GM12872 (cell line): ENCODE results near the gene DAPK2.

ENCODE experiments used
- CTCF ChIP-seq: IDR thresholded peaks from 3 replicates; pipeline ENCODE4 v1.5.1; 2011; ENCODE audit warnings: low read depth, mild to moderate bottlenecking, low read length, moderate library complexity; ENCODE audit not compliant: insufficient read depth

Gene DAPK2

GRCh38 chr15:63879995-63880394 is 166.3 kb downstream of the DAPK2 start:
- TF ChIP-seq CTCF: no peak

GRCh38 chr15:63879211-63879610 is 167.1 kb downstream of the DAPK2 start:
- no peak for TF ChIP-seq CTCF

- no peak for TF ChIP-seq CTCF
Measured at GRCh38 chr15:63877713-63878271, 168.5 kb downstream of the DAPK2 start.

- no peak for TF ChIP-seq CTCF
Measured at GRCh38 chr15:63876085-63876662, 170.1 kb downstream of the DAPK2 start.

GRCh38 chr15:63874616-63875015 is 171.7 kb downstream of the DAPK2 start:
- no peak for TF ChIP-seq CTCF

- no peak for TF ChIP-seq CTCF
Measured at GRCh38 chr15:63872759-63873510, 173.3 kb downstream of the DAPK2 start.

GRCh38 chr15:63870487-63871209 is 175.6 kb downstream of the DAPK2 start:
- no peak for TF ChIP-seq CTCF
